Endothelial cell of umbilical vein (primary cell): ENCODE data around the gene MYO1B. TPM values are rescaled to one million over a fixed set of nuclear protein-coding genes. Genes with fewer than 3 reads are reported as not detected.

Source experiments
- BruUV-seq: library from RNA; stranded (reverse); fragments of 400-500 nt; replicated peaks from 2 replicates; lab custom pipeline; 2021; lab: Mats Ljungman, UMichigan
- CTCF ChIA-PET: fragments of 300-600, 350-600 bp; sonication (Branson Sonifier 250); formaldehyde crosslinking; loops from one replicate; lab custom pipeline; 2021; ENCODE audit warnings: antibody characterized with exemption, inconsistent platforms; lab: Charles Lee
- POLR2A ChIA-PET: fragments of 300-600, 350-600 bp; sonication (Branson Sonifier 250); formaldehyde crosslinking; loops from one replicate; lab custom pipeline; 2021; ENCODE audit warnings: antibody characterized with exemption, inconsistent platforms; lab: Charles Lee
- DNase-seq: peaks from one replicate; pipeline ENCODE4 v3.0.0-alpha.2; 2011; ENCODE audit warnings: low read depth, low spot score
- FAIRE-seq: peaks from 2 replicates; lab custom pipeline; 2011; peaks lifted over from hg19 to GRCh38; lab: Jason Lieb, UNC
- H2AFZ ChIP-seq: 2 replicates; pipeline ENCODE4 v1.6.0; 2012; ENCODE audit warnings: low read depth, low read length, control low read depth, inconsistent platforms
- H3K27ac ChIP-seq: 2 replicates; pipeline ENCODE4 v1.5.1; 2011; ENCODE audit warnings: low read depth, mild to moderate bottlenecking, control low read depth, low read length, moderate library complexity; ENCODE audit not compliant: insufficient read depth
- H3K27me3 ChIP-seq, 2 experiments: 2 replicates each; pipeline versions ENCODE4 v1.6.0 to v1.6.1; 2011; ENCODE audit warnings: low read length in 2 of 2, mixed read lengths in 1 of 2; ENCODE audit not compliant: control insufficient read depth in 2 of 2, insufficient read depth in 2 of 2
- H3K36me3 ChIP-seq, 2 experiments: 2 replicates in 1 of 2; 3 replicates in 1 of 2; pipeline ENCODE4 v1.5.1; 2011; ENCODE audit warnings: low read length in 2 of 2, mild to moderate bottlenecking in 1 of 2, moderate library complexity in 1 of 2; ENCODE audit not compliant: control insufficient read depth in 2 of 2, insufficient read depth in 2 of 2; ENCODE audit errors: extremely low read depth in 1 of 2
- H3K4me1 ChIP-seq: 3 replicates; pipeline ENCODE4 v1.5.1; 2011; ENCODE audit warnings: mild to moderate bottlenecking, low read length; ENCODE audit not compliant: control insufficient read depth, insufficient read depth; ENCODE audit errors: extremely low read depth
- H3K4me2 ChIP-seq: 2 replicates; pipeline ENCODE4 v1.6.1; 2011; ENCODE audit warnings: low read length, control low read depth, mixed read lengths; ENCODE audit not compliant: insufficient read depth
- H3K4me3 ChIP-seq, 3 experiments: fragments of 200-600 bp in 1 of 3; sonication (generic), shearing (Covaris generic) in 1 of 3; replicated peaks in 1 of 3; 2 replicates each; pipeline ENCODE4 v1.5.1; 2011 to 2016; ENCODE audit warnings: control low read depth in 3 of 3, low read length in 3 of 3, mild to moderate bottlenecking in 2 of 3, inconsistent platforms in 1 of 3, low read depth in 1 of 3, moderate library complexity in 1 of 3; ENCODE audit not compliant: insufficient read depth in 1 of 3
- H3K79me2 ChIP-seq: 2 replicates; pipeline ENCODE4 v1.6.0; 2012; ENCODE audit warnings: low read length, inconsistent platforms; ENCODE audit not compliant: control insufficient read depth, insufficient read depth
- H3K9ac ChIP-seq: replicated peaks from 2 replicates; pipeline ENCODE3; 2011; ENCODE audit warnings: low read length, control low read depth; ENCODE audit not compliant: insufficient read depth; ENCODE audit errors: extremely low read depth
- H3K9me1 ChIP-seq: replicated peaks from 3 replicates; pipeline ENCODE4 v1.6.0; 2011; ENCODE audit warnings: mild to moderate bottlenecking, low read length; ENCODE audit not compliant: control insufficient read depth, insufficient read depth; ENCODE audit errors: extremely low read depth
- H3K9me3 ChIP-seq: replicated peaks from 2 replicates; pipeline ENCODE4 v1.5.1; 2012; ENCODE audit warnings: low read length, inconsistent platforms; ENCODE audit not compliant: control insufficient read depth, insufficient read depth
- H4K20me1 ChIP-seq: replicated peaks from 2 replicates; pipeline ENCODE3; 2011; ENCODE audit warnings: mild to moderate bottlenecking, low read length; ENCODE audit not compliant: control insufficient read depth, insufficient read depth; ENCODE audit errors: extremely low read depth
- CTCF ChIP-seq, 2 donors: IDR thresholded peaks; 1 replicate in 1 of 2; 2 replicates in 1 of 2; pipeline ENCODE4 v1.5.1; 2011; ENCODE audit warnings: low read length in 2 of 2, mild to moderate bottlenecking in 2 of 2, moderate library complexity in 2 of 2, control low read depth in 1 of 2, inconsistent platforms in 1 of 2, low read depth in 1 of 2; ENCODE audit not compliant: insufficient read depth in 1 of 2; ENCODE audit errors: extremely low read depth in 1 of 2
- EZH2 ChIP-seq: IDR thresholded peaks from 2 replicates; pipeline ENCODE4 v1.6.1; 2012; ENCODE audit warnings: borderline replicate concordance, low read depth, mild to moderate bottlenecking, moderate library complexity, low read length, inconsistent platforms; ENCODE audit not compliant: severe bottlenecking
- FOS ChIP-seq: IDR thresholded peaks from 2 replicates; pipeline ENCODE4 v1.6.1; 2011; ENCODE audit warnings: mild to moderate bottlenecking, low read length, moderate library complexity, borderline replicate concordance; ENCODE audit not compliant: insufficient read depth
- GATA2 ChIP-seq: IDR thresholded peaks from 2 replicates; pipeline ENCODE4 v1.7.0; 2011; ENCODE audit warnings: low read depth, mild to moderate bottlenecking, moderate library complexity, mixed read lengths, low read length; ENCODE audit not compliant: insufficient read length, insufficient read depth
- JUN ChIP-seq: IDR thresholded peaks from 2 replicates; pipeline ENCODE4 v1.6.1; 2011; ENCODE audit warnings: borderline replicate concordance, low read depth; ENCODE audit not compliant: insufficient read length, insufficient read depth
- MAX ChIP-seq: IDR thresholded peaks from 2 replicates; pipeline ENCODE4 v1.6.1; 2011; ENCODE audit not compliant: insufficient read depth, insufficient read length
- MYC ChIP-seq: IDR thresholded peaks from one replicate; pipeline ENCODE4 v1.6.1; 2011; ENCODE audit warnings: mild to moderate bottlenecking, low read depth, low read length
- POLR2A ChIP-seq: IDR thresholded peaks from 2 replicates; pipeline ENCODE4 v1.6.1; 2012; ENCODE audit warnings: low read depth, mild to moderate bottlenecking, control low read depth, low read length
- POLR2AphosphoS5 ChIP-seq: IDR thresholded peaks from 2 replicates; pipeline ENCODE4 v1.6.1; 2012; ENCODE audit warnings: low read depth, mild to moderate bottlenecking, control low read depth, low read length, moderate library complexity; ENCODE audit not compliant: insufficient read depth
- dilution Hi-C: fragments of 300-500 bp; cut with MboI; formaldehyde crosslinking; loops from one replicate; pipeline ENCODE4 v1.15.0; 2019; ENCODE audit warnings: low sequenced_read_pairs; ENCODE audit not compliant: extremely low pct_ligation_motif_present
- intact Hi-C: fragments of 100-400 bp; cut with micrococcal nuclease; formaldehyde crosslinking; loops from one replicate; pipeline ENCODE4 v1.10.0; 2022
- polyA plus RNA-seq, 4 experiments: library from polyadenylated mRNA; depleted of rRNA in 3 of 4; stranded (reverse) in 3 of 4; unstranded in 1 of 4; fragments of >200 nt; gene quantifications; 2 replicates each; pipeline versions ENCODE4 v1.2.1 to v1.2.3, GENCODE V29; 2011 to 2012; ENCODE audit warnings: missing spikeins in 1 of 4
- total RNA-seq: library from RNA; stranded (reverse); gene quantifications from 2 replicates; pipeline ENCODE4 v1.2.3, GENCODE V29; 2021

MYO1B gene
- total and polyA plus RNA-seq, 2 donors (not counting 3 experiments of a cell fraction or from before 2014, with no cell fraction given) = 8.7 to 51.1 TPM

GRCh38 chr2:191391171-191391570 lies 146.0 kb downstream of the MYO1B start:
- DNase-seq (no peak), FAIRE-seq (no peak)
- TF ChIP-seq POLR2A (no peak), GATA2 (no peak), FOS (no peak), MYC (no peak), EZH2 (no peak), MAX (no peak), POLR2AphosphoS5 (no peak), CTCF (IDR thresholded peaks at IDR 0.05; ENCODE audit: extremely low read depth in 1 of 2, insufficient read depth in 1 of 2, low read depth in 1 of 2, low read length in 2 of 2) (no peak), JUN (no peak)
- Histone ChIP-seq H2AFZ (no peak overlapping the region), H3K9me3 (no peaks in the 10 kb centered on the region), H3K27ac (no peak overlapping the region), H3K4me2 (no peak overlapping the region), H3K4me3 (no peak overlapping the region), H3K9me1 (no peaks in the 10 kb centered on the region), H3K27me3 (no peaks in the 10 kb centered on the region), H4K20me1 (no peaks in the 10 kb centered on the region), H3K79me2 (no peaks in the 10 kb centered on the region), H3K4me1 (peaks cover 13% of the 10 kb centered on the region), H3K9ac (no peak overlapping the region), H3K36me3 (peaks cover 0 to 3% of the 10 kb centered on the region in 2 experiments)
- ChIA-PET CTCF (no interaction called here), POLR2A (no interaction called here)
- dilution Hi-C loops = no loop called here
- intact Hi-C loops = no loop called here
- no TSS peak for BruUV-seq
